SK-N-SH (cell line): ENCODE results near the gene STRN3. TPM values are rescaled to one million over a fixed set of nuclear protein-coding genes. Genes with fewer than 3 reads are reported as not detected.

ENCODE experiments used
- CTCF ChIA-PET: fragments of 300-600, 350-600 bp; formaldehyde crosslinking; extraction: SDS; loops from one replicate; lab custom pipeline; 2021; lab: Yijun Ruan, JAX
- POLR2A ChIA-PET: fragments of 350-600 bp; sonication (Branson Sonifier 250); formaldehyde crosslinking; extraction: SDS; loops from one replicate; lab custom pipeline; 2020; ENCODE audit warnings: antibody characterized with exemption, inconsistent platforms; lab: Yijun Ruan, JAX
- DNase-seq: peaks from one replicate; pipeline ENCODE4 v3.0.0; 2012
- H2AFZ ChIP-seq: fragments of 200-600 bp; sonication (generic); 2 replicates; pipeline ENCODE4 v1.8.1; 2016; ENCODE audit warnings: antibody characterized with exemption, mild to moderate bottlenecking, low read depth
- H3F3A ChIP-seq: fragments of 200-600 bp; sonication (generic); replicated peaks from 2 replicates; pipeline ENCODE3; 2016; ENCODE audit warnings: antibody characterized with exemption, mild to moderate bottlenecking; ENCODE audit not compliant: insufficient read depth
- H3K27ac ChIP-seq, 2 experiments: fragments of 200-500 bp in 1 of 2; fragments of 200-600 bp in 1 of 2; sonication (Bioruptor generic) in 1 of 2; sonication (generic), shearing (Covaris generic) in 1 of 2; 2 replicates each; pipeline versions ENCODE4 v1.5.1 to v1.6.1; 2014 to 2016; ENCODE audit warnings: low read depth in 2 of 2, inconsistent platforms in 1 of 2, low read length in 1 of 2, mild to moderate bottlenecking in 1 of 2, mixed read lengths in 1 of 2
- H3K27me3 ChIP-seq: fragments of 200-600 bp; sonication (generic), shearing (Covaris generic); 2 replicates; pipeline ENCODE4 v1.6.1; 2016; ENCODE audit warnings: mixed run types; ENCODE audit not compliant: insufficient read depth
- H3K36me3 ChIP-seq, 2 experiments: fragments of 200-500 bp in 1 of 2; fragments of 200-600 bp in 1 of 2; sonication (Bioruptor generic) in 1 of 2; sonication (generic) in 1 of 2; replicated peaks in 1 of 2; 2 replicates each; pipeline versions ENCODE3 to v1.5.1; 2014 to 2016; ENCODE audit warnings: low read length in 1 of 2, mild to moderate bottlenecking in 1 of 2; ENCODE audit not compliant: insufficient read depth in 2 of 2, control insufficient read depth in 1 of 2
- H3K4me1 ChIP-seq, 2 experiments: fragments of 200-500 bp in 1 of 2; fragments of 200-600 bp in 1 of 2; sonication (Bioruptor generic) in 1 of 2; sonication (generic), shearing (Covaris generic) in 1 of 2; 2 replicates each; pipeline versions ENCODE4 v1.5.1 to v1.6.1; 2014 to 2016; ENCODE audit warnings: low read depth in 1 of 2, low read length in 1 of 2, mixed run types in 1 of 2; ENCODE audit not compliant: insufficient read depth in 2 of 2, control insufficient read depth in 1 of 2
- H3K4me2 ChIP-seq: fragments of 200-600 bp; sonication (generic), shearing (Covaris generic); 2 replicates; pipeline ENCODE4 v1.6.1; 2017; ENCODE audit warnings: mixed run types
- H3K4me3 ChIP-seq, 2 experiments: fragments of 200-500 bp in 1 of 2; fragments of 200-600 bp in 1 of 2; sonication (Bioruptor generic) in 1 of 2; sonication (generic), shearing (Covaris generic) in 1 of 2; 2 replicates each; pipeline versions ENCODE4 v1.5.1 to v1.8.1; 2014 to 2016; ENCODE audit warnings: low read depth in 2 of 2, inconsistent platforms in 1 of 2, low read length in 1 of 2, mild to moderate bottlenecking in 1 of 2, mixed read lengths in 1 of 2, moderate library complexity in 1 of 2
- H3K79me2 ChIP-seq: fragments of 200-600 bp; sonication (generic); 2 replicates; pipeline ENCODE4 v1.8.1; 2017; ENCODE audit warnings: mild to moderate bottlenecking; ENCODE audit not compliant: insufficient read depth
- H3K9ac ChIP-seq: fragments of 200-600 bp; sonication (generic); 2 replicates; pipeline ENCODE4 v1.6.1; 2017; ENCODE audit warnings: mixed run types
- H3K9me2 ChIP-seq: fragments of 200-600 bp; sonication (generic); 2 replicates; pipeline ENCODE4 v1.6.1; 2017; ENCODE audit warnings: mixed run types
- H3K9me3 ChIP-seq: fragments of 200-600 bp; sonication (generic); 2 replicates; pipeline ENCODE4 v1.6.1; 2017; ENCODE audit warnings: mixed run types, mild to moderate bottlenecking, moderate library complexity
- H4K20me1 ChIP-seq: fragments of 200-600 bp; sonication (generic); 2 replicates; pipeline ENCODE4 v1.6.1; 2017; ENCODE audit warnings: mild to moderate bottlenecking, mixed run types; ENCODE audit not compliant: insufficient read depth
- EP300 ChIP-seq, 2 experiments: IDR thresholded peaks; 2 replicates each; pipeline versions ENCODE4 v1.4.0 to v1.6.1; 2012; ENCODE audit warnings: borderline replicate concordance in 1 of 2, low read depth in 1 of 2, low read length in 1 of 2
- FOSL2 ChIP-seq: IDR thresholded peaks from 2 replicates; pipeline ENCODE4 v1.4.0; 2012; ENCODE audit warnings: low read depth, mild to moderate bottlenecking, moderate library complexity, borderline replicate concordance
- GABPA ChIP-seq: IDR thresholded peaks from 2 replicates; pipeline ENCODE4 v1.4.0; 2012; ENCODE audit warnings: low read depth, mild to moderate bottlenecking
- NRF1 ChIP-seq: IDR thresholded peaks from 2 replicates; pipeline ENCODE4 v1.6.1; 2012; ENCODE audit warnings: low read depth, mild to moderate bottlenecking, low read length
- POLR2AphosphoS5 ChIP-seq: IDR thresholded peaks from 2 replicates; pipeline ENCODE4 v1.6.1; 2012; ENCODE audit warnings: low read depth, low read length
- RFX5 ChIP-seq: IDR thresholded peaks from 2 replicates; pipeline ENCODE4 v1.6.1; 2012; ENCODE audit warnings: mild to moderate bottlenecking, improper control_type of control experiment, low read length
- SIN3A ChIP-seq: IDR thresholded peaks from 2 replicates; pipeline ENCODE4 v1.6.1; 2012; ENCODE audit warnings: low read depth, mild to moderate bottlenecking, low read length, moderate library complexity, borderline replicate concordance
- SMC3 ChIP-seq: IDR thresholded peaks from 2 replicates; pipeline ENCODE4 v1.6.1; 2012; ENCODE audit warnings: low read depth, low read length, improper control_type of control experiment
- TEAD4 ChIP-seq: IDR thresholded peaks from 2 replicates; pipeline ENCODE4 v1.4.0; 2012; ENCODE audit warnings: mild to moderate bottlenecking, borderline replicate concordance; ENCODE audit not compliant: insufficient read depth
- WGBS: methylation state at CpG from one replicate; pipeline ENCODE4 v1.1.6; 2017; ENCODE audit warnings: low lambda C conversion rate; 5-methylcytosine and 5-hydroxymethylcytosine counted together
- polyA plus RNA-seq, 3 experiments: library from polyadenylated mRNA; depleted of rRNA; stranded (reverse); fragments of >200 nt; gene quantifications; 2 replicates each; pipeline ENCODE4 v1.2.3, GENCODE V29; 2012
- TF ChIP-seq, protein P1 (sequence below): IDR thresholded peaks from 2 replicates; pipeline ENCODE4 v1.4.0; 2012; ENCODE audit warnings: low read depth, borderline replicate concordance
- TF ChIP-seq, protein P2 (sequence below): IDR thresholded peaks from 2 replicates; pipeline ENCODE4 v1.4.0; 2012; ENCODE audit warnings: low read depth, borderline replicate concordance
- TF ChIP-seq, protein P3 (sequence below): fragments of 150-350 bp; IDR thresholded peaks from 2 replicates; pipeline ENCODE4 v1.6.1; 2016; ENCODE audit warnings: mild to moderate bottlenecking, low read depth, low read length
- TF ChIP-seq, protein P4 (sequence below): fragments of 150-350 bp; IDR thresholded peaks from 2 replicates; pipeline ENCODE4 v1.6.1; 2017; ENCODE audit warnings: antibody characterized with exemption, low read length, low read depth, borderline replicate concordance

STRN3 gene
- polyA plus RNA-seq, 1 of the 3 experiments (the other 2 are of a cell fraction), result 7.2 TPM

DNA sequence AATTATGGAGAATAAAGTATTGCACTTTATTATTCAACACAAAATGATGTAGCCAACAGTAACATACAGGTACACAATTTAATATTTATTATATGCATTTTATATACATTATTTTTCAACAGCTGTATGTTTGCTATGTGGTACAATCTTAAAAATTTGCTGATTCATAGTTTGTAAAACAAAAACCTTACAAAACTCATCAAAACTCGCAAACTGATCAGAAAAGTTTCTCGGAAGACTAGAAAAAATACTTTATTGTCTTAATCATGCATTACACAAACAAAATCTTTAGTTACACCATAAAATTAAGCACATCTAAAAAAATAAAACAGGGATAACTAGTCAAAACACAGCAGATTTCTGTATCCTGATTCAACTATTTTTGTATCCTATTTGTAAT is 132.4 kb downstream of the STRN3 start:
- H2AFZ ChIP-seq, result no peak overlapping the region
- H3K9ac ChIP-seq, result no peak overlapping the region
- ChIA-PET POLR2A (no interaction called here), CTCF (interaction anchor here (0.6 to 0.7 kb wide), 2 partner anchors 111 to 276 kb away, joined by 3 to 4 read pairs; no protein-coding TSS in a partner anchor)
- no peaks in the 10 kb centered on the region for H4K20me1 ChIP-seq
- no peak for DNase-seq
- no peaks in the 10 kb centered on the region for H3K79me2 ChIP-seq
- H3K4me1 ChIP-seq, result no peaks in the 10 kb centered on the region; a peak in 1 of 4 replicates
- H3K4me2 ChIP-seq, result no peak overlapping the region
- H3F3A ChIP-seq, result peaks cover 7% of the 10 kb centered on the region
- no peaks in the 10 kb centered on the region for H3K9me2 ChIP-seq
- WGBS, result 87% methylated on average over 2 of the region's 2 CpGs
- TF ChIP-seq, protein P1, sequence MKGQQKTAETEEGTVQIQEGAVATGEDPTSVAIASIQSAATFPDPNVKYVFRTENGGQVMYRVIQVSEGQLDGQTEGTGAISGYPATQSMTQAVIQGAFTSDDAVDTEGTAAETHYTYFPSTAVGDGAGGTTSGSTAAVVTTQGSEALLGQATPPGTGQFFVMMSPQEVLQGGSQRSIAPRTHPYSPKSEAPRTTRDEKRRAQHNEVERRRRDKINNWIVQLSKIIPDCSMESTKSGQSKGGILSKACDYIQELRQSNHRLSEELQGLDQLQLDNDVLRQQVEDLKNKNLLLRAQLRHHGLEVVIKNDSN, result no peak
- TF ChIP-seq TEAD4, result no peak
- TF ChIP-seq, protein P2, sequence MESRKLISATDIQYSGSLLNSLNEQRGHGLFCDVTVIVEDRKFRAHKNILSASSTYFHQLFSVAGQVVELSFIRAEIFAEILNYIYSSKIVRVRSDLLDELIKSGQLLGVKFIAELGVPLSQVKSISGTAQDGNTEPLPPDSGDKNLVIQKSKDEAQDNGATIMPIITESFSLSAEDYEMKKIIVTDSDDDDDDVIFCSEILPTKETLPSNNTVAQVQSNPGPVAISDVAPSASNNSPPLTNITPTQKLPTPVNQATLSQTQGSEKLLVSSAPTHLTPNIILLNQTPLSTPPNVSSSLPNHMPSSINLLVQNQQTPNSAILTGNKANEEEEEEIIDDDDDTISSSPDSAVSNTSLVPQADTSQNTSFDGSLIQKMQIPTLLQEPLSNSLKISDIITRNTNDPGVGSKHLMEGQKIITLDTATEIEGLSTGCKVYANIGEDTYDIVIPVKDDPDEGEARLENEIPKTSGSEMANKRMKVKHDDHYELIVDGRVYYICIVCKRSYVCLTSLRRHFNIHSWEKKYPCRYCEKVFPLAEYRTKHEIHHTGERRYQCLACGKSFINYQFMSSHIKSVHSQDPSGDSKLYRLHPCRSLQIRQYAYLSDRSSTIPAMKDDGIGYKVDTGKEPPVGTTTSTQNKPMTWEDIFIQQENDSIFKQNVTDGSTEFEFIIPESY, result no peak
- no peak for TF ChIP-seq POLR2AphosphoS5
- TF ChIP-seq, protein P3, sequence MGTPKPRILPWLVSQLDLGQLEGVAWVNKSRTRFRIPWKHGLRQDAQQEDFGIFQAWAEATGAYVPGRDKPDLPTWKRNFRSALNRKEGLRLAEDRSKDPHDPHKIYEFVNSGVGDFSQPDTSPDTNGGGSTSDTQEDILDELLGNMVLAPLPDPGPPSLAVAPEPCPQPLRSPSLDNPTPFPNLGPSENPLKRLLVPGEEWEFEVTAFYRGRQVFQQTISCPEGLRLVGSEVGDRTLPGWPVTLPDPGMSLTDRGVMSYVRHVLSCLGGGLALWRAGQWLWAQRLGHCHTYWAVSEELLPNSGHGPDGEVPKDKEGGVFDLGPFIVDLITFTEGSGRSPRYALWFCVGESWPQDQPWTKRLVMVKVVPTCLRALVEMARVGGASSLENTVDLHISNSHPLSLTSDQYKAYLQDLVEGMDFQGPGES, result no peak
- no peak for TF ChIP-seq SIN3A
- TF ChIP-seq, protein P4, sequence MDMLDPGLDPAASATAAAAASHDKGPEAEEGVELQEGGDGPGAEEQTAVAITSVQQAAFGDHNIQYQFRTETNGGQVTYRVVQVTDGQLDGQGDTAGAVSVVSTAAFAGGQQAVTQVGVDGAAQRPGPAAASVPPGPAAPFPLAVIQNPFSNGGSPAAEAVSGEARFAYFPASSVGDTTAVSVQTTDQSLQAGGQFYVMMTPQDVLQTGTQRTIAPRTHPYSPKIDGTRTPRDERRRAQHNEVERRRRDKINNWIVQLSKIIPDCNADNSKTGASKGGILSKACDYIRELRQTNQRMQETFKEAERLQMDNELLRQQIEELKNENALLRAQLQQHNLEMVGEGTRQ, result no peak
- no peak for TF ChIP-seq NRF1
- TF ChIP-seq FOSL2, result no peak
- no peak for TF ChIP-seq GABPA
- no peak for TF ChIP-seq SMC3
- TF ChIP-seq RFX5, result no peak
- no peak for TF ChIP-seq EP300 (IDR thresholded peaks at IDR 0.05; ENCODE audit: borderline replicate concordance in 1 of 2, low read depth in 1 of 2, low read length in 1 of 2)
- TF ChIP-seq, all 33 proteins: peak for 0
- Histone ChIP-seq H3K4me3 (no peak overlapping the region), H3K27me3 (no peaks in the 10 kb centered on the region), H3K9me3 (no peaks in the 10 kb centered on the region), H3K27ac (no peak overlapping the region), H3K36me3 (peaks cover 30 to 31% of the 10 kb centered on the region in 2 experiments)
